Measurements from ENCODE around the gene TBC1D10A.

TBC1D10A gene

DNA sequence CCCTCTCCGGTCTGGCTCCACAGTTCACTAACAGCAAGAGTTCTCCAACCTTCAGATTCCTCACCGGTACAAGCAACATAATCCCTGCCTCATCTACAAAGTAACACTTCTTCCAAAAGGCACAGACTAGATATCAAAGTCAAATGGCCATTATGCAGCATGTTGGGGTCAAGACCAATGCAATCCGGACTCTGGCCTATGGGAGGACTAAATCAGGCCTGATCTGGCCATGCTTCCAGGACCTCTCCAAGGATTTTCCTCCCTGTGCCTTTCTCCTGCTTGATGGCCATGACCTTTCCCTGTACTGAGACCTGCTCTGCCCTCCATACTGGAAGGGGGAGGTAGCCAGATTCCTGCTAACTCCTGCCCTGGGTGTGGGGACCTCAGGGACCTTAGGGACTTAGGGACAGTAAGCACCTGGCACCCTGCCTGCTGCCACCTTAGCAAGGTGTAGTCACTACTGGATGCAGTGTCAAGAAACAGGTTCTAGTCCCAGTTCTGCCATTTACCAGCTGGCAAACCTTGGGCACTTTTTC is 6.7 kb downstream of the TBC1D10A start:
- DNase-seq = no peak

DNA sequence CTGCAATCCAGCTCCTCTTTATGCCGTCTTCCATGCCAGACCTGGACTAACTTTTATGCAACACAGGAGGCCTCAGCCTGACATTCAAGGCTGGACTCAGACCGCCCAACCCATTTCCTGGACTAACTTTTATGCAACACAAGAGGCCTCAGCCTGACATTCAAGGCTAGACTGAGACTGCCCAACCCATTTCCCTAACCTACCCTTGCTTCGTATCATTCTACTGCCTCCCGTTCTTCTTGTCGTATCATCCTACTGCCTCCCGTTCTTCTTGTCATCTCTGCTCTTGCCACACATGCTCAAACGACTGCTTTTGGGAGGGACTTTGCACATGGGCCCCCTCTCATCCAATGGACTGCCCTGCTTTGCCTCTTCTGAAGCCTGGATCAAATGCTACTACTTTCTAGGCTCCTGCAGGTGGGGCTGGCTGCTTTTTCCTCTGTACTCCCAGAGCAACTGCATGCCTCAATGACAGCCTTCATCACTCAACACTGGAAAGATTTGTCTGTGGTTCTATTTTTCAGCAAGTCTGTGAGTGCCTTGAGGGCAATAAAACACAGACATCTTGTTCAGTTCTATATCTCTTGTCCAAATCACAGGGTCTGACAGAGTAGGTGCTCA is 7.8 kb downstream of the TBC1D10A start:
- DNase-seq = no peak

DNA sequence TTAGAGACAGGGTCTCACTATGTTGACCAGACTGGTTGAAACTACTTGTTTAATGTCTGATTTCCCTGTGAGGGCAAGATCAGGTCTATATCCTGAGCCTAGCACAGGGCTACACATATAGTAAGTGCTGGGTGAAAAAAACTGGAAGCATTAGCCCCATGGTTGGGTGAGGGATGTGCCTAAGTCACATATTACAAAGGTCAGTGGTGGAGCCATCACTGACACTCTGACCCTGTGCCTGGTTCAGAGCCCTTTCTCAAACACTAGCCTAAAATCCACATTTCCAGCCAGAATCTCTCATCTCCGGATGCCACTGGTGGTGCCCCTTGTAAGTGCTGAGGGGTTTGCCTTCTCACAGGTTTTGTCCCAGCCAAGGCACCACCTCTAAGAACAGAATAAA is 9.0 kb downstream of the TBC1D10A start:
- no peak for DNase-seq

DNA sequence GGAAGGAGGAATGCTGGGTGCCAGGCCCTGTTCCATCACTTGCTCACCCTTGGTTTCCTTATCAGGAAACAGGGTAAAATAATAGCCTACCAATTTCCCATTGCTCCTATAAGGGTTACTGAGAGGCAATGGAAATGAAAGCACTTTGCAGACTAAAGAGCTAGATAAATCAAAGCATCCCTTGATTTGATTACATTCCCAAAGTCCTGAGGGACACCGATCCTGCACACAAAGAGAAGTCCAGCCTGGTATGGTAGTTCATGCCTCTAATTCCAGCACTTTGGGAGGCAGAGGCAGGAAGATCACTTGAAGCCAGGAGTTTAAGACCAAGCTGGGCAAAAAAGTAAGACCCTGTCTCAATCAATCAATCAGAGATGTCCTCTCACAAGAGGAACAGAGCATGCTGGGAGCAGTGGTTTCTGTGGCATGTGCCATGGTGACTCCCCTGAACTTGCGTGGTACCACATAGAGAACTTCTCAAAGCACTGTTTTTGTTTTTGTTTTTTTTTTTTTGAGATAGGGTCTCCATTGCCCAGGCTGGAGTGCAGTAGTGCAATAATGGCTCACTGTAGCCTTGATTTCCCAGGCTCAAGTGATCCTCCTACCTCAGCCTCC is 10.7 kb downstream of the TBC1D10A start:
- DNase-seq = no peak

DNA sequence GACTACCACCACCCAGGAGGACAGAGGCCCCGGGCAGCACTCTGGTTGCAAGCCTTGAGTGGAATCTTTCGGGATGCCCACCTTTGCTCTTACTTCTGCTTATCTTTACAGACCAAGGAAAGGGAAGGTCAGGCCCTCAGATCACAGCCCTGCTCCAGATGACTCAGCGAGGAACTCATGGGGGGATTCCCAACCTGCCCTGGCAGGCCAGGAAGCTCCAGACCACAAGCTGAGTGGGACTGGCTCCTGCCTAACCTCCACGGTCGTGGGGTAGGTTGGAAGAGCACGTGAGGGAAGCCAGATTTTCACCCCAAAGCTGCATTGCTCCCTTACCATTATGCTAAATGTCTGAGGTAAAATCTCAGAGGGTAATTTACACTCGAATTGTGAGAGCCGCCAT is 11.8 kb downstream of the TBC1D10A start:
- DNase-seq = no peak

DNA sequence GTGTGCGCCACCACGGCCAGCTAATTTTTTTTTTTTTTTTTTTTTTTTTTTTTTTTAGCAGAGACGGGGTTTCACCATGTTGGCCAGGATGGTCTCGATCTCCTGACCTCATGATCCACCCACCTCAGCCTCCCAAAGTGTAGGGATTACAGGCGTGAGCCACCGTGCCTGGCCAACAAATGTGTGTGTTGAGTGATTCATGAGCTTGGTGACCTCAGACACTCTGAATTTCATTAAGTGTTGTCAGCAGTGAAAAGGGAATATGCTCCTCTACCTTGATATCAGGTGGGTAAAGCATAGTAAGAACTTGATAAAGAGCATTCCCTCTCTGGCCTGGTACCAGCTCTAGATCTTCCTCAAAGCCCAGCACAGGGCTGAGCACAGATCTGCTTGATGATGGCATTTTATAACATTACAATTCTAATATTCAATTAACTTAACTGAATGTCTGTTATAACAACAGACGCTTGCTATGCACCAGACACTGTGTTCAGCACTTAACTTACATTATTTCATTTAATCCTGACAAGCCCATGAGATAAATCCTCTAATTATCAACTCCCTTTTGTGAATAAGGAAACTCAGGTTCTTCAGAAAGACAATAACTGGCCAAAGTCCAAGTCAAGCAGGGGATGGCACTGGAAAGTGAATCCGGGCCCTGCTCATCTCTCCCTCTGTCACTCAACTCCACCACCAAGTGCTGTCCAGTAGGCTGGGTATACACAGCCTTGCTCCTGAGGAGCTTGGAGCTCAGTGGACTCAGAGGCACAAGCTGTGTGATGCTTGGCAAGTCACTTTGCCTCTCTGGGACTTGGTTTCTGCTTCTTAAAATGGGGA is 13.0 kb downstream of the TBC1D10A start:
- peak; percentile 21 for DNase-seq

DNA sequence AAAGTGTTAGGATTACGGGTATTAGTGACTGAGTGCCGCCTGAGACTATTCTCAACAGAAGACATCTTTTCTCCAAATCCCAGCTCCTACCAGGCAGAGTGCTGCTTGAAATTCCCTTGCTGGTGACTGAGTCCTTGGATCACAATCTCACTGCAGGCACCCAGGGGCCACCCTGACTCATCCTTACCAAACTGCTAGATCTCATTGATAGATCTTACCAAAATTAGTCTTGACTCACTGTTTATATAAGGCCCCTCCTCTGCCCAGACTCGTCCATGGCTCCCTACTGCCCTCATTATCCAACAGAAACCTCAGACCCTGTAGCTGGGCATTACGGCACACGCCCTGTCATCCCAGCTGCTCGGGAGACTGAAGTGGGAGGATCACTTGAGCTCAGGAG is 14.7 kb downstream of the TBC1D10A start:
- peak; percentile 83 for DNase-seq

DNA sequence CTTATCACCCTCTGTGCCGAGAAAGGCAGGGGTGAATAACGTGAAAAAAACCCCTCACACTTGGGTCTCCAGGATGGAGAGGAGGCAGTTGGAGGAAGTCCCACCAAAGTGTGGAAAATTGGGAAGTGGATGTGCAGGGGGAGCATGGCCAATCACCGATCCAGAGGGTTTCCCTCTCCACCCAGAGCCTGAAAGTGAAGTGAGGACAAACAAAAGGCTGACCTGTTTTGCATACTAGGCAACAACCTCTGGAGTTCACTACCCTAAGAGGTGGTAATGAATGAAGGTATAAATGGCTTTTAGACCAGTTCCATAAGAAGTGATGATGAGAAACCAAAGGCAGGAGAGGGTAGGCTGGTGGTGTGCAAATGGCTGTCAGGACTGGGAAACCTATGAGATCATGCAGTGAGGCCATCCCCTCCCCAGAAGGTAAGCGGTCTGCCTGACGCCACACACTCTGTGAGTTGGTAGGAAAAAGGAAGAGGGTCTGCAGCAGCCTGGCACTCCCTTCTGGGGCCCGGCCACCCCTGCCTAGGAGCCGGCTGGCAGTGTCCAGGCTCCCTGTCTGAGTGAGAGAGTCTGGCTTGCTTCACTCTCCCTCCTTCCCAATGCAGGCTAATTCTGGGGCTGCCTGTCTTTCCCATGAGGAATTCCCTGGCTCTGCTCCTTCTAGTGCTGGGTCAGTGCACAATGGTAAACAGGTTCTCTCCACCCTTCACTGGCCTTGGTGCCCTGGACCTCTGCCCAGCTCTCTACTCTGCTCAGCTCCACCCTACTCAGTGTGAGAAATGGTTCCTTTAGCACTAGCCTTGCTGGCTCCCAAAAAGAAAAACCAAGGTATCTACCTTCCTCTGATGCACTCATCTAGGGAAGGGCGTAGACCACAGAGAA is 15.6 kb downstream of the TBC1D10A start:
- DNase-seq = peak; percentile 95

DNA sequence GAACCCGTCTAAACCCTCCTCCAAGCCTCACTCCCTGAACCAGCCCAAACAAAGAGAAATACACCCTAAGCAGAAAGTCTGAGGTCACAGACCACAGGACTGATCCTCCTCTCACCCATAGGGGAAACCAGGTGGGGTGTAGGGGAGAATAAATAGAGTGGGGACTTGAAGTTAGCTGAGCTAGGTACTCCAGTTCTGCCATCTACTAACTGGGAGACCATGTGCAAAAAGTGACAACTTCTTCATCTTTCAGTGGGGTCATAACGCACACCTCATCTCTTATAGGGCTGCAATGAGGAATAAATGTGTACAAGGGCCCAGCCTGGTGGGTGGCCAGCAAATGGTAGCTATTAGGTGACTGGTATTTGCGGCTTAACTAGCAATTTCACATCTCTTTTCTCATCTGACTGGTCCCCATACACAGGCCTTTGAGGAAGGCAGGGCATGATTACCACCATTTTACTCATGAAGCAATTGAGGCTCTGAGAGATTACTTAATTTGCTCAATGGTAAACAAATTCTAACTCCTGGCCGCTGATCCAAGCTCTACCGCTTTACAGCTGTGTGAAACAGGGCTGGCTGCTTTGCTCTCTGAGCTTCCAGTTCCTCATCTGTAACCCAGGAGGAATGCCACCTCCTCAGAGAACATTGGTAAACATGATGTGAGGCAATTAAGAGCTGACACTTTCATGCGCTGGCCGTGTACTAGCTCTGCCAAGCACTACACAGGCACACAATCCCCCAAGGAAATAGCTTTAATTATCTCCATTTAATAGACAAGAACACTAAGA is 16.6 kb downstream of the TBC1D10A start:
- DNase-seq = peak; percentile 65

DNA sequence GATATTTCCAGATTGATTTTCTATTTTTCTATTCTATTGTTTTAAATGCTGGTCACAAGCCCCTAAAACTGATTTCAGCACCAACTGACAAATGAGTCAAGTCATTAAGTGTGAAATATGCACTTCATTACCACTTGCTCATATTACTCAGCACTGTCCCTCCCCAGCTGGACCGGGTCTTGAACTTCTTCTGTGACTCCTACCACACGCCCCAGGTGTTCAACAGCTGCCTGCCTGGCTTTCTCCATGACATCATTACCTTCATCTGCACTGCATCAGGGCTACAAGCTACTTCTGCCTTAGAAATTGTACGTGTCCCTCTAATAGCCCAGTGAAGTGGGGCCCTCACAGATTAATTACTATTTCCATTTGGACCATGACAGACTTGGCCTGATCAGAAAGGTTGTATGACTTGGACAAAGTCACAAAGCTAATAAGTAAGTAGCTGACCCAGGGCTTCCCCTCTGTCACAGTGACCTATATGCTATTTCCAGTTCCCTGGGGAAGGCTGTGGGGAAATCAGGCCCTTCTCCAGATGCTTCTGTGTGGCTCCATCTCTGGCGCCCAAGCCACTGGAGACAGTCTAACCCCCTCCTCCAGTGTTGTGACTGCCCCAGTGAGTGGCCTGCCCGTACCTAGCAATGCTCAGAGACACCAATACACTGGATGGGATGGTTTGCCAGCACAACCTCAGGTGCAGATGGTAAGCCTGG is 18.1 kb downstream of the TBC1D10A start:
- no peak for DNase-seq

DNA sequence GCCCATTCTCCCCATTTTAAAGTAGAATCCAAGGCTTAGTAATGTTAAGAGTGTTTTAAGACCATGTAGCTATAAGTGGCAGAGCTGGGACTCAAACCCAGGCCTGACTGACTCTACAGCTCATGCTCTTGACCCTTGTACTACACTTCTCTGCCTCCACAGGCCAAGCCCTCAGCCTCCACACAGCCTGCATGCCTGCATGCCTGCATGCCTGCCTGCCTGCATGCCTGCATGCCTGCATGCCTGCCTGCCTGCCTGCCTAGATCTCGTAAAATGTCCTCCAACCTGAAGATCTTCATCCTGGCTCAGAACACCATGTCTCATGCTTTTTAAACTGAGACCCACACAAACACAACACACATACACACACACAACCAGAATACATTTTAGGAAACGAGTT is 18.6 kb downstream of the TBC1D10A start:
- DNase-seq = no peak

DNA sequence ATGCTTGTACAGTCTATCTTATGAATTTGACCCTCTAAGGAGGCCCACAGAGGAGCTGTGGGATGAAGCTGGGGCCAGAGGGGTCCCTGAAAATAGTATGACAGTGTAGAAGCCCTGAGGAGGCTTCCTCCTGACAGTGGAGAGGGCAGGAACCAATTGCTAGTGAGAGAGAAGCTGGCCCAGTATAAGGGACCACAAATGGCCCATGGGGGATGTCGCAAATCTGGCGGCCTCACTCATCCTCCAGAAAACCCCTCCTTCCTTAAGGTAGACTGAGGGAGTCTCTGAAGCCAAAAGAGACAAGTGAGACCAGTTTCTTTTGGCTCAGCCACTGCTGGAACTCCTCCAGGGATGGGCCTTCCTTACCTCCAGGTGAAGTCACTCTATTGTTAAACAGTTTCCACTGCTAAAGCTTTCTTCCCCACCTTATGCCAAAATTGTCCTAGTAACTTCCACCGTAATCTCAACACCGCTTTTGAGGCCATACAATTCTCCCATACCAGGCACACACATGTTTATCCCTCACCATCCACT is 19.6 kb downstream of the TBC1D10A start:
- DNase-seq = no peak

DNA sequence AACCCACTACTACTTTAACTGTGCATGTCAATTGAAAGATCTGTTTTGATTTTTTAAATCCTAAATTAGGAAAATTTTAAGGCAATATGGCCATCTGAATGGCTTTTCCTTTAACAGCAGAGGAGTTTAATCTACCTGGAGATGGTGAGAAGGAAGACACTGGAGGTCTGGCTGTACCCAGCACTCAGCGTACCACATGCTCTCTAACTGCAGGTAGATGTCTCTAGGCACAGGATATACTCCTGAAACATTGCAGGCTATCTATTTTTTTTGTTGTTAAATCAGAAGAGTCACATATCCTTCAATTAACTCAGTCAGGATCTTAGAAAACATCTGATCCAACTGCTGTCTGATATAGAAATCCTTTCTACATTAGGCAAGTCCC is 20.1 kb downstream of the TBC1D10A start:
- DNase-seq = no peak

DNA sequence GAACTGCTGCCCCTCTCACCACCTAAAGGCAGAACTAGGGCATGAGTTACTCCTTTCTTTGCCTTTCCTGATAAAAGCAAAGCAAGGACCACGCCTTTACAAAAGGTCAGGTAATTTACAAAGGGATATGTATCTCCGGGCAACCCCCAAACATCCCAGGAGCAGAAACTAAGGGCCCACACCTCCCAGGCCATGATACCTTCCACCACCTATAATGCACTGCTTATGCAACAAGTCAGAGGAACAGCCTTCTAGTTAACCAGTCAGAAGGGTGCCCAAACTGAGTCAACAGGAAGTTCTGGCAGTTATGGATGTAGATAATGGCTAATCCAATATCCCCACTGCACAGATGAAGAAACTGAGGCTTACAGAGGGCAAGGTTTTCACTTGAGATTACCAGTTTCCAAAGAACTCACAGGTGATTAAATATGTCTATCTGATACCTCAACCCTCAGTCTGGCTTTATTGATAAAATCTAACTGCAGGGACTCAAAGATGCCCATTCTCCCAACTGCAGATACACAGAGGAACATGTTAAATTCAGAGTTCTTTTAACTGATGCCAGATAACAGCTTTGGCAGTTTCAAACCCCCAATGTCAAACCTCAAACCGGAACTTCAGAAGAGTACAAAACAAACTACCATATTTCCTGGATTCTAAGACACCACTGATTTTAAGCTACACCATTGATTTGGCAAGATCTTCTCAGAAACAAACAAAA is 20.7 kb downstream of the TBC1D10A start:
- no peak for DNase-seq

DNA sequence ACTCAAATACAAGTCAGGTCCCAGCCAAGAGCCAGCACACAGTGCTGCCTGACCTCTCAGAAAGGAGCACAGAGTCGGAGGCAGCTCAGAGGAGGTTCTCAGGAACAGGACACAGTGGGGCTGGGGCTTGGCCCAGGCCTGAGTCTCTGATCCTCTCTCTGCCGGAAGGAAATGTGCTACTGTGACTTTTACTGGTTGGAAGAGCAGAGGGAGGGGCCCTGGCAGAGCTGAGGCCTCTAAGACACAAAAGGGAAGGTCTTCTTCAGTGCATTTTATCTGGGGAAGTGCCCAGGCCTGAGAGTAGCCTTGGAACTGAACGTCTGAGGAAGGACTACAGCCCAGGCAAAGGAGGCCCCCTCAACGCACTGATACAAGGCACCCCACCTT is 21.2 kb downstream of the TBC1D10A start:
- no peak for DNase-seq

DNA sequence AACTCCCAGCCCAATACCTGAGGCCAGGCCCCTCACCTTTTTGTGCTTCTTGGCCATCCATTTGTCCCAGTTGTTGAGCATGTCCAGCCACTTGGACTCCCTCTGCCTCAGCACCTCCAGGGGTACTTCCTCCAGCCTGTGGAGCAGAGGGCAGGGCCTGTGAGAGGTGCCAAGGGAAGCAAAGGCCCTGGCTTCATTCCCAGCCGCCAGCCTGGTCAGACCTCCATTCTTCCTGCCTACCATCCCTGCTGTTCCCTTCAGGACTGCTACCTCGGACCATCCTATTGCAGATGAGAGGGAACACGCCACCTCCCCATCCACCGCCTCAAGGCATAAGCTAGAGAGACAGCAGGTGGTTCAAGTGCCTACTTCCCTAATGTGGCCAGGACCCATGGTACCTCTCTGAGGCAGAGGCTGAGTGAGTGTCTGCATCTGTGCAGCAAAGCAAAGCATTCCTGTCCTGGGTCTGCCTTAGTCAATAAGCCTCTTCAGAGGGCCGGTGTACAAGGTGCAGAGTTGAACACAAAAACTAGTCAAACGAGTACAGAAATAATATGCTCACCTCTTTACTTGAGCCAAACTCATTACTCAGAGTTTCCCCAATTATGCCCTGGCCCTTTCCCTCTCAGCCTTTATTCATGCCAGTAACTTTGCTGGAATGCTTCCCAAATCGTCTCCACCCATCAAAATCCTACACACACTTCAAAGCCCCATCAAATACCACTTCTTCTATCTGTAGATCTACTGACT is 22.1 kb downstream of the TBC1D10A start:
- DNase-seq = no peak

DNA sequence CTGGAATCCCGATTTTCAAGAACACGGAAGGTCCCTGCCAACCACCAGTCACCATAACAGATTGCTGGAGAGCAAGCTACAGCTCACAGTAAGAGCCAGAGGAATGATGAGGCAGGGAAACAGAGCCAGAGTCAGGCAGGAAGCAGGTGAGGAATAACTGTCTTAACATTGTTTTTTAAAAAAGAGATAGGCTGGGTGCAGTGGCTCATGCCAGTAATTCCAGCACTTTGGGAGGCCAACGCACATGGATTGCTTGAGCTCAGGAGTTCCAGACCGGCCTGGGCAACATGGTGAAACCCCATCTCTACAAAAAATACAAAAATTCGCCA is 24.0 kb downstream of the TBC1D10A start:
- DNase-seq = no peak

DNA sequence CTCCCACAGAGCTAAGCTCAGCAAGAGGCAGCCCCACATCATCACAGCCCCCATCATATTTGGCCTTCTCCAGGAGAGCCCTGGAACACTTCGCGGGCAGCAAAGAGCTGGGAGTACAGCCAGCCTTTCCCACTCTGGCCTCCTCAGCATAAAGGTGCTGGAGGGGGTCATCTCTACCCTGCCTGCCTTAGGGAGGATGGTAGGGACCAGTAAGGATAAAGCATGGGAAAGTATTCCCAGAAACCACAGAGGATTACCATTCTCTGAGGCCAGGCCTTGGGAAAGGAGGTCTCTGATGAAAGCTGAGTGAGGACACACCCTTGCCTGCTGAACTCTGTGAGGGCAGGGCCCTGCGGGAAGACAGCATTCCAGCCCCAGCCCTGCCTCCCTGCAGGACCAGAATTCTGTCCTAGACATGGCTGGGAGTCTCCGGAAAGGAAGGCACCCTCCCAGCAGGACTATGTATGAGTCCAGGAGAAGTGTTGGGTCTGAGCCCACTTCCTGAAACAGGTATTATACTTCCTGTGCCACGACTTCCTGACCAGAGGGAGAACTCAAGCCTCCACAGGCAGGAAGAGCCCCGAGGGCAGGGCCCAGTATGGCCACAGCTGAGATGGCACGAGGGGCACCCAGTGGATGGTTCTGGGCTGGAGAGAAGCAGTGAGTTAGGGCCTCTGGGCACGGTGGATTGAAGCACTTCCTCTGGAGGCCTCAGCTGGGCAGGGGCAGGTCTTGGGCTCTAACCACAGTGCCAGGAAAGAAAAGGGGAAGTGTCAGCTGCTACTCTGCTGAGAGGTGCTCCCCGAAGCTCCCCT is 24.5 kb downstream of the TBC1D10A start:
- DNase-seq = no peak

DNA sequence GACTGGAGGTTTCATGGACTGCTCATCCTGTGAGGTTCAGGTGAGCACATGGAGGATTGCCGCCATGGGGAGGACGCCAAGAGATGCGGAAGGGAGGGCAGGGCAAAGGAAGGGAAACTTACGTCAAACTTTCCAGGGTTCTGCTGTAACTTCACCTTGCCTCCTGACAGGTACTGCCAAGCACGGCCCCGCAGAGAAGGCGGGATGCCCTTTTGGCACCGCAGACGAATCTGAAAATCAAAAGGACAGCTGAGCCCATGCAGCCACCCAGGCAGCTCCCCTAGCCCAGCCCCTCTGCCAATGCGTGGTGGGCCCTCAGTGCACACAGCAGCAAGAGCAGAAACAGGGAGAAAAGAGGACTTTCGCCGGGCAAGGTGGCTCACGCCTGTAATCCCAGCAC is 27.4 kb downstream of the TBC1D10A start:
- DNase-seq = no peak

All from kidney glomerular epithelial cell (primary cell).